ENCODE data around the gene EPB41L1.

DNA sequence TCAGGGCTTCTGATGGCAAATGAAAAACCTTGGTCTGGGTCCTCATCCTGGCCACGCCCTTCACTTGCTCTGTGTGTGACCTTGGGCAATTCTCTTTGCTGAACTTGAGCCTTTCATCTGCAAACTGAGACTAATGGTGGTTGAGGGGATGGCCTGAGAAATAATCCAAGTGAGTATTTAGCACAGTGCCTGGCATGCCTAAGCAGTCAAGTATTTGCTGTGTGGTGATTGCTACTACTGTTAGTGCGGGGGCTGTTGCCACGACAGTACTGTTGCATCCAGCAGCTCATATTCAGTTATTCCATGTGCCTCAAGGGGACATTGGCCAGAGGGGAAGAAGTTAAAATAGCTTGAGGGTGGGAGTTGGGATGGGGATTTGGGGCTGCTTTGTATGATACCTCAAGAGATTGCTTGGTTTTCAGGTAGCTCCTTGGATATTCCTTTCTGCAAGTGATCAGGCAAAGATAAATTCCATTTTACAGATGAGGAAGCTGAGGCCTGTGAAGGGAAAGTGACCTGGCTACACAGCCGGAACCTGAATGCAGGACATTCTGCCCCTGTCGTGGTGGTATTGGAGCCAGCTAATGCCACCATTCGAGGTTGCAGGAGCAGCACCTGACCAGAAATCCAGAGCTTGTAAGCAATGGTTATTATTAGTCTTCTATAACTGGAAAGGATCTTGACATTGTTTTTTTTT is 45.1 kb upstream of the EPB41L1 start:
- TF ChIP-seq, protein P1, sequence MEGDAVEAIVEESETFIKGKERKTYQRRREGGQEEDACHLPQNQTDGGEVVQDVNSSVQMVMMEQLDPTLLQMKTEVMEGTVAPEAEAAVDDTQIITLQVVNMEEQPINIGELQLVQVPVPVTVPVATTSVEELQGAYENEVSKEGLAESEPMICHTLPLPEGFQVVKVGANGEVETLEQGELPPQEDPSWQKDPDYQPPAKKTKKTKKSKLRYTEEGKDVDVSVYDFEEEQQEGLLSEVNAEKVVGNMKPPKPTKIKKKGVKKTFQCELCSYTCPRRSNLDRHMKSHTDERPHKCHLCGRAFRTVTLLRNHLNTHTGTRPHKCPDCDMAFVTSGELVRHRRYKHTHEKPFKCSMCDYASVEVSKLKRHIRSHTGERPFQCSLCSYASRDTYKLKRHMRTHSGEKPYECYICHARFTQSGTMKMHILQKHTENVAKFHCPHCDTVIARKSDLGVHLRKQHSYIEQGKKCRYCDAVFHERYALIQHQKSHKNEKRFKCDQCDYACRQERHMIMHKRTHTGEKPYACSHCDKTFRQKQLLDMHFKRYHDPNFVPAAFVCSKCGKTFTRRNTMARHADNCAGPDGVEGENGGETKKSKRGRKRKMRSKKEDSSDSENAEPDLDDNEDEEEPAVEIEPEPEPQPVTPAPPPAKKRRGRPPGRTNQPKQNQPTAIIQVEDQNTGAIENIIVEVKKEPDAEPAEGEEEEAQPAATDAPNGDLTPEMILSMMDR (IDR thresholded peaks at IDR 0.05; ENCODE audit: borderline replicate concordance, extremely low read depth, low read length, poor library complexity, severe bottlenecking), result no peak
- no peak for TF ChIP-seq EZH2 (IDR thresholded peaks at IDR 0.05; ENCODE audit: borderline replicate concordance, low read depth, low read length, severe bottlenecking)

Measured in DND-41 (cell line).